Activated naive CD8-positive, alpha-beta T cell treated with anti-CD3 and anti-CD28 coated beads, Interleukin-2, amount 50 U/mL, for 24 hours (primary cell): ENCODE results near the gene METTL16.

Experiments
- ATAC-seq: fragments of 150-1000 bp; cut with Tn5 transposase; one replicate; pipeline ENCODE4 v1.10.0; 2021
- DNase-seq: peaks from one replicate; pipeline ENCODE4 v3.0.0; 2021
- H3K27ac Mint-ChIP-seq: one replicate; pipeline ENCODE4 v1.8.0; 2021; ENCODE audit warnings: mild to moderate bottlenecking, mixed read lengths
- H3K27me3 Mint-ChIP-seq: one replicate; pipeline ENCODE4 v1.8.0; 2021; ENCODE audit warnings: mixed read lengths
- H3K36me3 Mint-ChIP-seq: one replicate; pipeline ENCODE4 v1.8.0; 2021; ENCODE audit warnings: low read depth, mixed read lengths
- H3K4me1 Mint-ChIP-seq: one replicate; pipeline ENCODE4 v1.8.0; 2021; ENCODE audit warnings: mixed read lengths
- H3K4me3 Mint-ChIP-seq: one replicate; pipeline ENCODE4 v1.8.0; 2021; ENCODE audit warnings: mild to moderate bottlenecking, moderate library complexity, mixed read lengths
- H3K9me3 Mint-ChIP-seq: one replicate; pipeline ENCODE4 v1.8.0; 2021; ENCODE audit warnings: mixed read lengths

The METTL16 gene

DNA sequence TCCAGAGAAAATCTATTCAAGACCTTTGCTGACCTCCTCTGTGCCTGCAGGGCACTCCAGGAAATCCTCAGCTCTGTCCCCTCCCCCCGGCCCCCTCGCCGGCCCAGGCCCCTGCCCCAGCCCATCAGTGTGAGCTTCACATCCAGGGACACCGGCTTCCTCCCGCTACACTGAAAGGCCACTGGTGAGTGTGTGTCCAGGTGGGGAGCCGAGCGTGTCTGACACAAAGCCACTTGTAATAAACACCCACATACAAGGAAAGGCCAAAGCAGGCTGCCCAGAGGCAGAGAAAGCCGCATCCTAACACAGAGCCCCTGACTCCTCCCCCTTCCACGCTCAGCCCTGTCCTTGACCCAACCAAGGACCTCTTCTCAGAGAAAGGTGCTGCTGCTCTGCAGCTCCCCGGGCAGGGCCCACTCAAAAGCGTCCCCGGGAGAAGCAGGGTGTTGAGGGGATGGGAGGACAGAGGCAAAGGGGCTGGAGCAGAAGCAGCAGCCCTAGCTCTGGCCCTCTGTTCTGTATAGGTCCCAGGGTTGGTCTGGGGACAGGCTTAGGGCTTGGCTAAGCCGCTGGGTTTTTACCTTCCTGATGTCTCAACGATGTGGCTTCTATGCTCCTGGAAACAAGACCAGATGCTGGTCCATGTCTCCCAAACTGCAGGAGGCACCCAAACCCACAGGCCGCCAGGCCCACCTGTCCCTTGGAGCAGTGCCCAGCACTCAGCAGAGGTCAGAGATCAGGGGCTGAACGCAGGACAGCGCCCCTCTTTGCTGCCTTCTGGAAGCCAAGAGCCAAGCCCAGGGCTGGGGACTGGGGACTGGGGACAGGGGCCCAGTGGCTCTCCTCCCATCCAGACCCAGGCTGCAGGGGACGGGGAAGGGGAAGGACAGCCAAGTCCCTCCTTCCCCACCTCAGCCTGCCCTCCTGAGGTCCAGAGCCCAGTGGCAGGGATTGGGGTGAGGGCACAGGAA lies 126.2 kb downstream of the METTL16 start:
- no peak for DNase-seq
- peaks cover 11% of the 10 kb centered on the region for H3K4me1 Mint-ChIP-seq
- H3K27ac Mint-ChIP-seq: no peak overlapping the region
- H3K9me3 Mint-ChIP-seq: no peaks in the 10 kb centered on the region
- no peak for ATAC-seq
- H3K27me3 Mint-ChIP-seq: no peaks in the 10 kb centered on the region
- no peak overlapping the region for H3K4me3 Mint-ChIP-seq
- H3K36me3 Mint-ChIP-seq: peaks cover 4% of the 10 kb centered on the region

DNA sequence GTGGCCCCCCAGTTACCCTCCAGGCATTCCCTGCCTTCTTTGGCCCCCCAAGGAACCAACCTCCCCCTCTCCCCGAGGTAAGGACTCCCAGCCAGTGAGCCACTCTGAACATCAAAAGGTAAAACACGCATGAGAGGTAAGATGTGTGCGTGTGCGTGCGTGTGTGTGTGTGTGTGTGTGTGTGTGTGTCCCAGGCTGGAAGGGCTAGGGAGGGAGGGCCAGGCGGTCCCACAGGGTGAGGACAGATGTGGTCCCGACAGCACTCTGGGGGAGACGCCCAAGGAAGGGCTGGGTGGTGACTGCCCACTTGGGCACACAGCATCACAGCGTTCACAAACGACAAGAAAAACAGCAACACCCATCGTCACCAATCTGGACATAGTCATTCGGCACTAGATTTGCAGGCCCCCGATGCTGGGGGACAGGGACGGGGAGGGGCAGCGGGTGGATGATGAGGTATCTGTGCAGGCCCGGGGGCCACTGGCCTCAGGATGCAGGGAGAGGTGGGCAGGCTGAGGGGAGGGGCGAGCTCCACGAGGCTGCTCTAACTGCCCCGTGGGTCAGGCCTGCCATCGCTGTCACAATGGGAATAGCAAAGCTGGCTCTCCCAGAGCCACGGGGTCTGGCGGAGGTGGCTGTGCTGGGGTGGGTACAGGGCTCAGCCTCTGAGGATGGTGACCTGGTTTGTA lies 127.1 kb downstream of the METTL16 start:
- H3K9me3 Mint-ChIP-seq: no peaks in the 10 kb centered on the region
- no peak for ATAC-seq

DNA sequence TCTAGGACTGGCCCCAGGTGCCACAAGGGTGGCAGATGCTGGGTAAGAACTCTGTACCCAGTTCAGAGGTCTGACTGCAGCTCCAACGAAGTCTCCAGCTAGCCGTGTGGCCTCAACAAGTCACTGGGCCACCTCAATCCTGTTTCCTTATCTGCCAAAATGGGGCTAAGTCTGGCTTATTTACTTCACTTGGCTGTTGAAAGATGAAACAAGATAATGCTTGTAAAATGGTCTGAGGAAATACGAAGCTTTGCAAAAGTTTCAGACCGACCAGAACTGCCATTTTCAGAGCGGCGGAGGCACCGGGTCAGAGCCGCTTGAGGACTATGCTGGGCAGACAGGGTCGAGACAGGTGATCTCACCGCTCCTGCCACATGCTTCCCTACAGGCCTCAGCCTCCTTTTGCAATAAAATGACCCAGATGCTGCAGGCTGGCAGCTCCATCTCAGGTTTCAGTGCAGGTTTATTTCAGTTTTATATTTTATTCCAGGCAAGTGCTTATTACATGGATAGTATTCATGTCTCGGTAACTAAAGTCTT lies 128.0 kb downstream of the METTL16 start:
- Mint-ChIP-seq H3K9me3 (no peaks in the 10 kb centered on the region), H3K36me3 (no peaks in the 10 kb centered on the region), H3K4me1 (peaks cover 3% of the 10 kb centered on the region), H3K27ac (no peak overlapping the region), H3K27me3 (no peaks in the 10 kb centered on the region), H3K4me3 (no peak overlapping the region)
- no peak for DNase-seq
- ATAC-seq: no peak

More for the DNA sequence above, 127.1 kb downstream of the METTL16 start:
- Mint-ChIP-seq H3K4me3 (no peak overlapping the region), H3K27me3 (no peaks in the 10 kb centered on the region), H3K4me1 (peaks cover 5% of the 10 kb centered on the region), H3K36me3 (peaks cover 2% of the 10 kb centered on the region), H3K27ac (no peak overlapping the region)
- no peak for DNase-seq

DNA sequence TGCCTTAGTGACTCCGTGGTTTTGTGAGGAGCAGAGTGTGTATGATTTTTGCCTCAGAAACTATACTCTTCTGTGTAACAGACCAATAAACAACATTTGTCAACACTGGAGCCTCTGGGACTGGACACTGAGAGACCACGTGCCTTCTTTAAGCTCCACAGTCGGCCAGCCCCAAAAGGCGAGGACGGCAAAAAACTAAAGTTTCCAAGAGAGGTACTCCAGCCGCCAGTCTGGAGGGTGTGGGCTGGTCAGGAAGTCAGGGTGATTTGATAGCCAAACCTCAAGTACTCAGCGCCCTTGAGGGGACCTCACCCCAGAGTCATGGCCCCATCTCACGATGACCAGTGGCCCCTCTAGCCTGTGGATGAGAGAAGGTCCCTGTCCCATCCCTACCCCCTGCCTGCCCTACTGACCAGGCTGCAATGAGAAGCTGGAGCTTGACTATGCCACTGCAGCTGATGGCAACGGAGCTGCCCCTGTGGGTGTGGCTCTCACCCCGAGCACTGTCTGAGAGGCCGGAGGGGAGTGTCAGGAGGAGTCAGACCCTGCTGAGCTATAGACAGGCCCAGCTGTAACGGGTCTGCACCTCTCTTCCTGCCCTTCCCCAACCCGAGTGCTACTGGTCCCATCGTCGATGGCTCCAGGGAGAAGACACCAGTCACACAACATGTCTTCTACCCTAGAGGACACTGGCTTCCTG lies 130.6 kb downstream of the METTL16 start:
- H3K4me1 Mint-ChIP-seq: no peaks in the 10 kb centered on the region
- no peaks in the 10 kb centered on the region for H3K36me3 Mint-ChIP-seq
- no peaks in the 10 kb centered on the region for H3K9me3 Mint-ChIP-seq
- no peak overlapping the region for H3K27ac Mint-ChIP-seq
- no peak for ATAC-seq
- H3K27me3 Mint-ChIP-seq: no peaks in the 10 kb centered on the region
- DNase-seq: no peak
- H3K4me3 Mint-ChIP-seq: no peak overlapping the region

DNA sequence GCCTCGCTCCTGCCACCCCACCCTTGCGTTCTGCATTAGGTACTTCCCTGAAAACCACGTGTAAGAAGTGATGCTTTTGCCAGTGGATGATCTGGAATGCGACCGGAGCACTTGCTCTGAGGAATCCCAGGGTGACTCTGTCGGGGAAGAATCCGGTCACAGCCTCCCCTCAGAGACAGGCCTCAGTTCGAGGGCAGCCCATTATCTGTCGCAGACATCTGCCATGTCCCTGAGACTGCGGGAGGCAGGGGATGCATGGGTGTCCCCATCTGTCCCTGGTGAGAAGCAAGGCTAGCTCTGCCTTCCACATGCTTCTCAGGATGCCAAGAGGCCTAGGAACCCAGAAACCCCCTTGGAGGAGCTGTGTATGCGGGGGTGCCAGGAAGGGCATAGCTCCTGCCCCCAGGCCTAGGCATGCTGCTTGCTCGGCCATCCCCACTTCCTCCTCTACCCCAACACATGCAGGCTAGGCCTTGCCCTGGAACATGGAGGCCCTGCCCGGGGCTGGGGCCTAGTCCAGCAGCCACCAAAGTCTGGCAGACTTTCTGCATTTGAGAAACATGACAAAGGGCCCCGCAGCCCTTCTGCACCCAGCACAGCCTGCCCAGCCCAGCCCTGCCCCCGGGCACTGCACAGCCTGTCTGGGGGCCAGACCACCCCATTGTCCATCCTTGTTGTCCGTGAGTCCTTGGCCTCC lies 131.3 kb downstream of the METTL16 start:
- no peaks in the 10 kb centered on the region for H3K27me3 Mint-ChIP-seq
- no peaks in the 10 kb centered on the region for H3K4me1 Mint-ChIP-seq
- no peak overlapping the region for H3K4me3 Mint-ChIP-seq
- ATAC-seq (no peak), DNase-seq (no peak)
- no peaks in the 10 kb centered on the region for H3K36me3 Mint-ChIP-seq
- H3K9me3 Mint-ChIP-seq: no peaks in the 10 kb centered on the region
- H3K27ac Mint-ChIP-seq: no peak overlapping the region

DNA sequence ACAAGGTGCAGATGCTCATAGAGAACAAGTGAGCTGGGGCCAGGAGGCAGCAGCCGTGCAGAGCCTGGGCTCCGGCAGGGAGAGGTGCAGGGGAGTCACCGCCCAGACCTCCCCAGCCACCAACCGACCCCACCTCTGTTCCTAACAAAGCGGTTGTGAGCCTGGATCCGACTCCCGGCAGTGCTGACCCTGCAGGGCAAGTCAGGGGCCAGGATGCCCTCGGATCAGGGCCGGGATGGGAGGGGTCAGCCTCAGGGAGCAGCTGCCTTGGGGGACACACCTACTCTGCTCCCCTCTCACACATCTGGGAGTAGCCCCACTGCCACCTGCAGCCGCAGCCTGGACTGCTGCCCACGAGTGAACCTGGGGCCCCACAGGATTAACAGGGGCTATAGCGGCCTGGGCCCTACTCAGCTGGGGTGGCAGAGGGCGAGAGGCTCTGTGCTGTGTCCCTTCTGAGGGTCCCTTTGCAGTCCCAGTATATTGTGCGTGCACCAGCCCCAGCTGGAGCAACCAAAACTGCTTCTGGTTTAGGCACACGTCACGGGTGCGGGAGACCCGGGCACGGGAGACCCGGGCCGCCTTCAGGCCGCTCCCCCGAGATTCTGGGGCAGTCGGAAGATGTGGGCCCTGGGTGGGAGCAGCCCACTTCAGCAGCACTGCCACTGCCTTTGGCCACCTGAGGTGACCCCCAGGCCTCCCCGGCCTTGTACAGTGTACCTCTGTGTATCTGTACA lies 132.0 kb downstream of the METTL16 start:
- H3K4me1 Mint-ChIP-seq: no peaks in the 10 kb centered on the region
- no peaks in the 10 kb centered on the region for H3K36me3 Mint-ChIP-seq
- no peak overlapping the region for H3K27ac Mint-ChIP-seq
- no peak for DNase-seq
- ATAC-seq: no peak
- H3K4me3 Mint-ChIP-seq: no peak overlapping the region
- no peaks in the 10 kb centered on the region for H3K27me3 Mint-ChIP-seq
- no peaks in the 10 kb centered on the region for H3K9me3 Mint-ChIP-seq

DNA sequence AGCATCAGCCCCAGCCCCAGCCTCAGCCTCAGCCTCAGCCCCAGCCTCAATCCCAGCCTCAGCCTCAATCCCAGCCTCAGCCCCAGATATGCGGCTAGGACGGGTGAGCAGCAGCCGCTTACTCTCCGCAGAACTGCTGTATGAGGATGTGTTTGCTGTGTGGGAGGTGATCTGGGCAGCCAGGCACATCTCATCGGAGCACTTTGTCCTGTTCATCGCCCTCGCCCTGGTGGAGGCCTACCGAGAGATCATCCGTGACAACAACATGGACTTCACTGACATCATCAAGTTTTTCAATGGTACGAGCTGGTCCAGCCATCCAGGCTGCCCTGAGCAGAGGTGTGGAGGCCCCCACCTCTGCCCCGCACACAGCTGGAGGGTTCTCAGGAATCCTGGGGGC lies 132.8 kb downstream of the METTL16 start:
- ATAC-seq: no peak
- no peak overlapping the region for H3K4me3 Mint-ChIP-seq

DNA sequence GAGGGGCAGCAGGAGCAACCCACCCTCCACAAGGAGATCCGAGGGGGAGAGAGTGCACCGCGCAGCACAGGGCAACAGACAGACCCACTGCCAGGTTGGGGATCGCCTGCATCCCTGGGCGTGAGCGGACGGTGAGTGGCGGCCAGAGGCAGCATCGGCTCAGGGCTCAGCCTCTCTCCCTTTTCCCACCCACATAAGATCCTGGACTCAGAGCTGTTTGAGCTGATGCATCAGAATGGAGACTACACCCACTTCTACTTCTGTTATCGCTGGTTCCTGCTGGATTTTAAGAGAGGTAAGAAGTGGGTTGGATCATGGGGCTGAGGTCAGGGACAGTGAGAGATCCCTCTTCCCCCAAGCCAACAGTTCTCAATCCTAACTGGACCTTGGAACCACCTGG lies 134.0 kb downstream of the METTL16 start:
- no peak overlapping the region for H3K27ac Mint-ChIP-seq
- H3K4me3 Mint-ChIP-seq: no peak overlapping the region
- H3K27me3 Mint-ChIP-seq: no peaks in the 10 kb centered on the region
- no peaks in the 10 kb centered on the region for H3K36me3 Mint-ChIP-seq
- H3K9me3 Mint-ChIP-seq: no peaks in the 10 kb centered on the region
- ATAC-seq (no peak), DNase-seq (no peak)
- H3K4me1 Mint-ChIP-seq: no peaks in the 10 kb centered on the region

More for the DNA sequence above, 132.8 kb downstream of the METTL16 start:
- DNase-seq: no peak
- H3K9me3 Mint-ChIP-seq: no peaks in the 10 kb centered on the region
- no peak overlapping the region for H3K27ac Mint-ChIP-seq
- no peaks in the 10 kb centered on the region for H3K4me1 Mint-ChIP-seq
- no peaks in the 10 kb centered on the region for H3K27me3 Mint-ChIP-seq
- H3K36me3 Mint-ChIP-seq: no peaks in the 10 kb centered on the region

DNA sequence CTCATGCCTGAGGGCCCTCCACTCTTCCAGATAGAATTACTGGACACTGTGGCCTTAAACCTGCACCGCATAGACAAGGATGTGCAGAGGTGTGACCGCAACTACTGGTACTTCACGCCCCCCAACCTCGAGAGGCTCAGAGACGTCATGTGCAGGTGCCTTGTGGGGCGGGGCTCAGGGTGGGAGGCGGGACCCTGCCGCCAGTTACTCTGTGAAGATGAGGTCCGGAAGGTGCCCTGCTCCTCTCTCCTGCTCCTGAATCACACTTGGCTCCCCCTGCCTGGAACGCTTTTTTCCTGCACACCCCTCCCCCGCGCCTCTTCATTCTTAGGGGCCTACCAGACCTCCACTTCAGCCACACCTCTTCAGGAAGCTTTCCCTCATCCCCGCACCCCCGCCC lies 135.6 kb downstream of the METTL16 start:
- H3K27ac Mint-ChIP-seq: no peak overlapping the region
- no peaks in the 10 kb centered on the region for H3K4me1 Mint-ChIP-seq
- H3K9me3 Mint-ChIP-seq: no peaks in the 10 kb centered on the region
- no peak for ATAC-seq
- H3K4me3 Mint-ChIP-seq: no peak overlapping the region
- H3K27me3 Mint-ChIP-seq: no peaks in the 10 kb centered on the region
- no peak for DNase-seq
- no peaks in the 10 kb centered on the region for H3K36me3 Mint-ChIP-seq

DNA sequence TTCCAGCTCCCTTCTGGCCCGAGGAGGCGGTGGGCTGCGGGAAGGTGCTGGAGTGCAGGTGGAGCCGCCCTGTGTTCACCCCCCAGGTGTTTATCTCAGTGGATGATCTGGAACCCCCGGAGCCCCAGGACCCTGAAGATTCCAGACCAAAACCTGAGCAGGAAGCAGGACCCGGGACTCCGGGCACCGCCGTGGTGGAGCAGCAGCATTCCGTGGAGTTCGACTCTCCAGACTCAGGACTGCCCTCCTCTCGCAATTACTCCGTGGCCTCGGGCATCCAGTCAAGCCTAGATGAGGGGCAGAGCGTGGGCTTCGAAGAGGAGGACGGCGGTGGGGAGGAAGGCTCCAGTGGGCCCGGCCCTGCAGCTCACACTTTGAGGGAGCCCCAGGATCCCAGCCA lies 136.3 kb downstream of the METTL16 start:
- Mint-ChIP-seq H3K27ac (no peak overlapping the region), H3K4me1 (no peaks in the 10 kb centered on the region), H3K27me3 (no peaks in the 10 kb centered on the region), H3K36me3 (no peaks in the 10 kb centered on the region), H3K4me3 (no peak overlapping the region), H3K9me3 (no peaks in the 10 kb centered on the region)
- no peak for ATAC-seq
- no peak for DNase-seq

DNA sequence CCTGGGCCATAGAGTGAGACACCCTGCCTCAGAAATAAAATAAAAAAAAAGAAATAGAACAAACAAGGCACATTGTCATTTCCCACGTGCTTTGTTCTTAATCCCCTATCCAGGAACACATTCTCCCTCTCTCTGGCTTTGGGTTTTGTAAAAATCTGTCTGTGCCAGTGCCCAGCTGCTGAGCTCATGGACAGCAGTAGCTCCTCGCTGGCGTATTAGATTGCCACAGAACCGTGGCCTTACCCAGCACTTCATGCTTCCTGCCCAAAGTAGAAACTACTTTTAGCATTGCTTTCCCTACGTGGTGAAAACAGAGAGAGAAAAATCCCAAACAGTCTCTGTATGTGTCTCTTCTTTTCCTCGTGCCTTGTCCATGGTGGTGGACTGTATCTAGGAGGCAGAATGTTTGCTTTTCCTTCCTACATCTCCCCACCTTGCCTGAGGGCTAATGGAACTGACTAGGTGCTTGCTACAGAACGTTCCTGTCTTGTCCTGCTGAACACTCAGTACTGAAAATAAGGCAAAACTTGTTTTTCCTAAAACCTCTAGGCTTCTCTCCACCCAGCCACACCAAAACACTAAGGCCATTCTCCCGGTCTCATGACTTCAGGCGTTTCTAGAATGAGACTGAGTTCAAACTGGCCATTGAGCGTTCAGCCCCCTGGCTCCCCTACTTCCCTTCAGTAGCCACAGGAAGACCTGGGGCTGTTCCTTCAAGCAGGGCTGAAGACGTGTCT lies 137.0 kb downstream of the METTL16 start:
- Mint-ChIP-seq H3K4me3 (no peak overlapping the region), H3K27ac (no peak overlapping the region), H3K4me1 (no peaks in the 10 kb centered on the region), H3K36me3 (no peaks in the 10 kb centered on the region), H3K9me3 (no peaks in the 10 kb centered on the region), H3K27me3 (no peaks in the 10 kb centered on the region)
- no peak for ATAC-seq
- no peak for DNase-seq

DNA sequence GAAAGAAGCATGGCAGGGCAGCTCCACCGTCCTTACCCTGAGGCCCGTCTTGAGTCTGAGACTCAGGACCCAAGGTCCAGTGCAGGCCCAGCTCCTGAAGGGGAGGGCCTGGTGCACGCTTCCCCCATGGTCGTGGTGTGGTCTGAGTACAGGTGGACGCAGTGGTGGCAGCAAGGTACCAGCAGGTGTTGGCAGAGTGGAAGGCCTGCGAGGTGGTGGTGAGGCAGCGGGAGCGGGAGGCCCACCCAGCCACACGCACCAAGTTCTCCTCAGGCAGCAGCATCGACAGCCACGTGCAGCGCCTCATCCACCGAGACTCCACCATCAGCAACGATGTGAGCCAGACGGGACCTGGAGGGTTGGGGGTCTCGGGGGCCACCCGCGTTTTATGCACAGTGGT lies 138.5 kb downstream of the METTL16 start:
- no peak for DNase-seq
- no peak for ATAC-seq
- Mint-ChIP-seq H3K9me3 (no peaks in the 10 kb centered on the region), H3K27me3 (no peaks in the 10 kb centered on the region), H3K4me3 (no peak overlapping the region), H3K36me3 (no peaks in the 10 kb centered on the region), H3K4me1 (no peaks in the 10 kb centered on the region), H3K27ac (no peak overlapping the region)

DNA sequence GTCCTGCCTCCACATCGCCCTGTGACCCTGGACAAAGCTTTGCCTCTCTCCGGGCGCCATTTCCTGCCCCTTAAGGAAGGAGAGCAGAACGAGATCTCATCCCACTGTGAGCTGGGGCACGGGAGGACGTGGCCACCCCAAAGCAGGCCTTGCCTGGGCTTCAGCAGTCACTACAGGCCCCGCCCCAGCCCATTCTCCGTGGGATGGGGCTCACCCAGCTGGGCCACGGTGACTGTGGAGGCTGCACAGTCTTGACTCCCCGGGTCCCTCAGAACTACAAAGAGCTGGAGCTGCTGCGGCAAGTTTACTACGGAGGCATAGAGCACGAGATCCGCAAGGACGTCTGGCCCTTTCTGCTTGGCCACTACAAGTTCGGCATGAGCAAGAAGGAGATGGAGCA lies 139.0 kb downstream of the METTL16 start:
- ATAC-seq: no peak
- no peaks in the 10 kb centered on the region for H3K4me1 Mint-ChIP-seq
- no peaks in the 10 kb centered on the region for H3K27me3 Mint-ChIP-seq
- no peak for DNase-seq
- H3K4me3 Mint-ChIP-seq: no peak overlapping the region
- H3K27ac Mint-ChIP-seq: no peak overlapping the region
- H3K36me3 Mint-ChIP-seq: no peaks in the 10 kb centered on the region
- H3K9me3 Mint-ChIP-seq: no peaks in the 10 kb centered on the region
